Astrocyte (in vitro differentiated cells and primary cell): Measurements from ENCODE around the gene NAB2.

Experiments
- CTCF ChIP-seq: IDR thresholded peaks from 2 replicates; pipeline ENCODE4 v1.5.1; 2011; ENCODE audit warnings: low read depth, mild to moderate bottlenecking, inconsistent platforms, low read length, moderate library complexity; ENCODE audit not compliant: insufficient read depth
- EZH2 ChIP-seq: IDR thresholded peaks from 2 replicates; pipeline ENCODE4 v1.6.1; 2012; ENCODE audit warnings: mild to moderate bottlenecking, low read length, inconsistent platforms; ENCODE audit not compliant: insufficient read depth

- TF ChIP-seq CTCF (no peak), EZH2 (no peak)
Observed at GRCh38 chr12:57049890-57050289, 39.0 kb upstream of the NAB2 start, which contains the start of gene MYO1A.
